Stomach (tissue), 9 donors: ENCODE results near the gene ARFGAP3. TPM values are rescaled to one million over a fixed set of nuclear protein-coding genes. Genes with fewer than 3 reads are reported as not detected.
"Not testable (repeated sequence)": the region's sequence is repeated elsewhere in the genome, so short reads cannot be mapped to it uniquely, and the experiment has no call there.

Experiments used
- DNase-seq, 2 donors: peaks; one replicate each; pipeline versions ENCODE4 v3.0.0 to v3.0.0-alpha.2; 2013 to 2019
- H3K27ac ChIP-seq, 5 donors: fragments of 200-600 bp in 4 of 5; sonication (generic) in 4 of 5; one replicate each; pipeline ENCODE4 v1.5.1; 2013 to 2019; ENCODE audit warnings: mild to moderate bottlenecking in 1 of 5, moderate library complexity in 1 of 5
- H3K27me3 ChIP-seq, 3 donors: fragments of 200-600 bp; sonication (generic); one replicate each; pipeline ENCODE4 v1.5.1; 2017 to 2019; ENCODE audit warnings: mixed run types in 1 of 3
- H3K36me3 ChIP-seq, 4 donors: fragments of 200-600 bp; sonication (generic); 1 replicate in 3 of 4; 2 replicates in 1 of 4; pipeline ENCODE4 v1.5.1; 2016 to 2019
- H3K4me1 ChIP-seq, 4 donors: fragments of 200-600 bp; sonication (generic); one replicate each; pipeline ENCODE4 v1.5.1; 2016 to 2019
- H3K4me3 ChIP-seq, 4 donors: fragments of 200-600 bp; sonication (generic) in 3 of 4; one replicate each; pipeline ENCODE4 v1.5.1; 2016 to 2019; ENCODE audit warnings: mild to moderate bottlenecking in 1 of 4
- H3K9me3 ChIP-seq, 4 donors: fragments of 200-600 bp; sonication (generic); one replicate each; pipeline ENCODE4 v1.5.1; 2016 to 2019
- CTCF ChIP-seq, 7 experiments: fragments of 450-650 bp in 4 of 7; fragments of 200-600 bp in 3 of 7; sonication (generic) in 3 of 7; IDR thresholded peaks; one replicate each; pipeline ENCODE4 v1.5.1; 2016 to 2019; ENCODE audit warnings: antibody characterized with exemption in 7 of 7, control low read depth in 2 of 7, mild to moderate bottlenecking in 1 of 7
- EP300 ChIP-seq: sonication (generic); formaldehyde crosslinking; IDR thresholded peaks from one replicate; pipeline ENCODE4 v1.6.1; 2017; ENCODE audit warnings: antibody characterized with exemption
- POLR2A ChIP-seq, 4 donors: fragments of 450-650 bp; IDR thresholded peaks; one replicate each; pipeline ENCODE4 v1.6.1; 2016; ENCODE audit warnings: antibody characterized with exemption in 4 of 4, control low read depth in 2 of 4, mild to moderate bottlenecking in 1 of 4, moderate library complexity in 1 of 4
- POLR2AphosphoS5 ChIP-seq, 3 donors: sonication (generic); formaldehyde crosslinking; IDR thresholded peaks; one replicate each; pipeline ENCODE4 v1.6.1; 2016; ENCODE audit warnings: antibody characterized with exemption in 3 of 3
- WGBS, 5 donors: extraction: QIAGEN DNeasy Blood & Tissue Kit in 3 of 5; methylation state at CpG; one replicate each; pipeline versions ENCODE4 v1.1.5 to v1.1.7; 2013 to 2018; 5-methylcytosine and 5-hydroxymethylcytosine counted together
- intact Hi-C: fragments of 100-400 bp; cut with DNase I; formaldehyde crosslinking; loops from one replicate; pipeline ENCODE4 v1.15.1; 2023; ENCODE audit warnings: low total_unique reads
- polyA plus RNA-seq, 3 donors: library from polyadenylated mRNA; stranded (reverse); fragments of 200-250 nt; gene quantifications; one replicate each; pipeline ENCODE4 v1.2.3, GENCODE V29; 2013
- small RNA-seq, 4 donors: library from RNA; depleted of rRNA; stranded (forward); fragments of <200 nt; gene quantifications; one replicate each; pipeline ENCODE3, GENCODE V24; 2016
- total RNA-seq, 5 donors: library from RNA; depleted of rRNA; stranded (reverse); fragments of >200 nt; gene quantifications; one replicate each; pipeline versions ENCODE4 v1.1.0 to v1.2.3, GENCODE V29; 2014 to 2016
- donor health status: healthy with polysubstance abuse.
- donor health status: Bipolar disorder and iron deficiency.
- donor health status: healthy.

ARFGAP3 gene
- total and polyA plus RNA-seq, 8 donors, result 4.6 to 77.5 (median 39.9) TPM

- TF ChIP-seq POLR2AphosphoS5 (IDR thresholded peaks at IDR 0.05) (peak; percentile 28 to 82 (median 54)), EP300 (no peak)
- H3K4me1 ChIP-seq, result peaks cover 14 to 37% (median 17%) of the 10 kb centered on the region in 4 donors
- no peaks in the 10 kb centered on the region for H3K27me3 ChIP-seq
- H3K9me3 ChIP-seq, result no peaks in the 10 kb centered on the region
- no peak overlapping the region for H3K4me3 ChIP-seq
- peak overlapping the region; percentile 49 to 77 (median 72) for H3K27ac ChIP-seq
- 17 to 36% (median 25%) methylated on average over 6 of the region's 6 CpGs for WGBS, 5 donors
- peak; percentile 80 to 85 for DNase-seq
- intact Hi-C loops, result no loop called here
- H3K36me3 ChIP-seq, result no peaks in the 10 kb centered on the region
These were observed 102.4 kb downstream of the ARFGAP3 start for GRCh38 chr22:42754658-42755057.

- Histone ChIP-seq H3K27me3 (no peaks in the 10 kb centered on the region), H3K4me1 (peaks cover 14 to 43% (median 21%) of the 10 kb centered on the region in 4 donors), H3K4me3 (no peak overlapping the region), H3K9me3 (no peaks in the 10 kb centered on the region), H3K27ac (peak overlapping the region in 4 of 5 donors; percentile 31 to 72 (median 57)), H3K36me3 (no peaks in the 10 kb centered on the region)
- intact Hi-C loops, result no loop called here
- 62 to 87% (median 71%) methylated on average over 7 of the region's 7 CpGs for WGBS, 5 donors
- no peak for DNase-seq
- TF ChIP-seq CTCF (IDR thresholded peaks at IDR 0.05), result no peak
- no peak for TF ChIP-seq EP300
- TF ChIP-seq POLR2A (IDR thresholded peaks at IDR 0.05), result no peak
- no peak for TF ChIP-seq POLR2AphosphoS5 (IDR thresholded peaks at IDR 0.05)
These were observed 104.2 kb downstream of the ARFGAP3 start for GRCh38 chr22:42752912-42753311.

GRCh38 chr22:42752230-42752746 is 104.8 kb downstream of the ARFGAP3 start:
- Histone ChIP-seq H3K4me3 (no peak overlapping the region), H3K36me3 (no peaks in the 10 kb centered on the region), H3K27ac (peak overlapping the region; percentile 31 to 72 (median 58)), H3K4me1 (peaks cover 14 to 43% (median 21%) of the 10 kb centered on the region in 4 donors), H3K27me3 (no peaks in the 10 kb centered on the region), H3K9me3 (no peaks in the 10 kb centered on the region)
- 63 to 75% (median 67%) methylated on average over 11 to 12 of the region's 12 CpGs for WGBS, 5 donors
- no peak for DNase-seq
- TF ChIP-seq POLR2A (IDR thresholded peaks at IDR 0.05) (no peak), POLR2AphosphoS5 (IDR thresholded peaks at IDR 0.05) (no peak), EP300 (no peak), CTCF (IDR thresholded peaks at IDR 0.05) (no peak)
- intact Hi-C loops, result no loop called here

- DNase-seq, intact Hi-C loops, H3K27ac ChIP-seq, H3K4me3 ChIP-seq, H3K9me3 ChIP-seq, H3K27me3 ChIP-seq, H3K36me3 ChIP-seq: not testable (repeated sequence)
- 90 to 97% (median 91%) methylated on average over 6 to 24 of the region's 28 CpGs for WGBS, 5 donors
- H3K4me1 ChIP-seq, result peaks cover 8 to 34% (median 21%) of the 10 kb centered on the region in 4 donors
These were observed 106.7 kb downstream of the ARFGAP3 start for GRCh38 chr22:42750421-42750820.

- no peak overlapping the region for H3K4me3 ChIP-seq
- 64 to 79% (median 77%) methylated on average over 14 of the region's 14 CpGs for WGBS, 5 donors
- H3K4me1 ChIP-seq, result peaks cover 0 to 31% (median 14%) of the 10 kb centered on the region in 4 donors
- H3K9me3 ChIP-seq, result no peaks in the 10 kb centered on the region
- peak in 1 of 2 donors; percentile 49 for DNase-seq
- TF ChIP-seq CTCF (IDR thresholded peaks at IDR 0.05), result no peak
- TF ChIP-seq EP300, result no peak
- TF ChIP-seq POLR2A (IDR thresholded peaks at IDR 0.05), result no peak
- TF ChIP-seq POLR2AphosphoS5 (IDR thresholded peaks at IDR 0.05), result no peak
- H3K36me3 ChIP-seq, result no peaks in the 10 kb centered on the region
- no peaks in the 10 kb centered on the region for H3K27me3 ChIP-seq
- intact Hi-C loops, result no loop called here
- H3K27ac ChIP-seq, result peak overlapping the region; percentile 41 to 72 (median 60)
These were observed 109.2 kb downstream of the ARFGAP3 start for GRCh38 chr22:42747701-42748513.

Small RNAs within 50 kb of the gene (small RNA-seq; reads per million reads assigned to genes)
- gene RF00019, result 0 reads per million in 4 donors

Other genes with a start within 250 kb of the ARFGAP3 start
- gene POLDIP3, start 242.4 kb downstream of the ARFGAP3 start, total RNA-seq, result 10 to 100 TPM; 21.6 to 60.8 (median 39.1) TPM
- gene POLDIP3, start 242.4 kb downstream of the ARFGAP3 start, polyA plus RNA-seq, result 10 to 100 TPM; 30.2 to 36.4 (median 33.3) TPM
- under 1 TPM in 1 of 5 donors, not detected in 4; 0.73 TPM for gene ATP5MGL, start 216.7 kb downstream of the ARFGAP3 start, total RNA-seq
- gene ATP5MGL, start 216.7 kb downstream of the ARFGAP3 start, polyA plus RNA-seq, result not detected
- gene CYB5R3, start 207.9 kb downstream of the ARFGAP3 start, total RNA-seq, result 100 to 1,000 TPM in 2 of 5 donors, 10 to 100 TPM in 3; 33.6 to 156 (median 44.6) TPM
- 100 to 1,000 TPM in 1 of 3 donors, 10 to 100 TPM in 2; 75.6 to 116 (median 88.5) TPM for gene CYB5R3, start 207.9 kb downstream of the ARFGAP3 start, polyA plus RNA-seq
- 10 to 100 TPM in 3 of 5 donors, 1 to 10 TPM in 2; 3.2 to 59.4 (median 13.3) TPM for gene A4GALT, start 136.4 kb downstream of the ARFGAP3 start, total RNA-seq
- gene A4GALT, start 136.4 kb downstream of the ARFGAP3 start, polyA plus RNA-seq, result 10 to 100 TPM; 20.9 to 28.9 (median 23.9) TPM
- gene PACSIN2, start 157.9 kb upstream of the ARFGAP3 start, total RNA-seq, result 100 to 1,000 TPM in 2 of 5 donors, 10 to 100 TPM in 3; 69.8 to 154 (median 87.9) TPM
- gene PACSIN2, start 157.9 kb upstream of the ARFGAP3 start, polyA plus RNA-seq, result 10 to 100 TPM; 24.9 to 44.0 (median 34.7) TPM
- gene TTLL1, start 232.1 kb upstream of the ARFGAP3 start, total RNA-seq, result 10 to 100 TPM in 1 of 5 donors, 1 to 10 TPM in 2, not detected in 2; 3.3 to 16.3 (median 6.5) TPM
- gene TTLL1, start 232.1 kb upstream of the ARFGAP3 start, polyA plus RNA-seq, result 1 to 10 TPM; 3.8 to 5.8 (median 3.8) TPM